Measurements from ENCODE around the gene CHRNA9.
A peak's percentile ranks its signal among the peaks of the same experiment; 100 is the strongest.

CHRNA9 gene

DNA sequence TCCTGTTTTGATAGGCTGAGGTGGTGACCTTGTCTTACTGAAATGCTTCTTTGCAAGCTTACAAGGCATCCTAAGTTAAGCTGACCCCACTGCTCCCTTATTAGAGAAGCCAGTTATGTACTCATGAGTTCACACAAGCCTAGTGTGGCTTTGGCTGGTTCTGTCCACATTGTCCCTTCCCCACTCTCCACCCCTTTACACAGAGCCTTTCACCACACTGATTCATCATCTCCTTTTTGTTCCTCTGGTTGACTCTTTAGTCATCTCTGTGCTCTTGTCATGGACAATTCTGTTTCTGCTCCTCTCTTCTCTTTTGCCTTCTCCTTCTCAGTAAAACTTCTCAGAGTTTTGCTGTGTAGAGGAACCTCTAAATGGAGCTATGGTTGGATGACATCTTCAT lies 4.9 kb downstream of the CHRNA9 start:
- peak; percentile 25 for DNase-seq (ENCODE audit: low read depth)
- H3K4me3 ChIP-seq (ENCODE audit: low read length), result no peak overlapping the region
- TF ChIP-seq, protein P1, sequence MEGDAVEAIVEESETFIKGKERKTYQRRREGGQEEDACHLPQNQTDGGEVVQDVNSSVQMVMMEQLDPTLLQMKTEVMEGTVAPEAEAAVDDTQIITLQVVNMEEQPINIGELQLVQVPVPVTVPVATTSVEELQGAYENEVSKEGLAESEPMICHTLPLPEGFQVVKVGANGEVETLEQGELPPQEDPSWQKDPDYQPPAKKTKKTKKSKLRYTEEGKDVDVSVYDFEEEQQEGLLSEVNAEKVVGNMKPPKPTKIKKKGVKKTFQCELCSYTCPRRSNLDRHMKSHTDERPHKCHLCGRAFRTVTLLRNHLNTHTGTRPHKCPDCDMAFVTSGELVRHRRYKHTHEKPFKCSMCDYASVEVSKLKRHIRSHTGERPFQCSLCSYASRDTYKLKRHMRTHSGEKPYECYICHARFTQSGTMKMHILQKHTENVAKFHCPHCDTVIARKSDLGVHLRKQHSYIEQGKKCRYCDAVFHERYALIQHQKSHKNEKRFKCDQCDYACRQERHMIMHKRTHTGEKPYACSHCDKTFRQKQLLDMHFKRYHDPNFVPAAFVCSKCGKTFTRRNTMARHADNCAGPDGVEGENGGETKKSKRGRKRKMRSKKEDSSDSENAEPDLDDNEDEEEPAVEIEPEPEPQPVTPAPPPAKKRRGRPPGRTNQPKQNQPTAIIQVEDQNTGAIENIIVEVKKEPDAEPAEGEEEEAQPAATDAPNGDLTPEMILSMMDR (conservative IDR thresholded peaks at IDR 0.05; ENCODE audit: low read length), result no peak

DNA sequence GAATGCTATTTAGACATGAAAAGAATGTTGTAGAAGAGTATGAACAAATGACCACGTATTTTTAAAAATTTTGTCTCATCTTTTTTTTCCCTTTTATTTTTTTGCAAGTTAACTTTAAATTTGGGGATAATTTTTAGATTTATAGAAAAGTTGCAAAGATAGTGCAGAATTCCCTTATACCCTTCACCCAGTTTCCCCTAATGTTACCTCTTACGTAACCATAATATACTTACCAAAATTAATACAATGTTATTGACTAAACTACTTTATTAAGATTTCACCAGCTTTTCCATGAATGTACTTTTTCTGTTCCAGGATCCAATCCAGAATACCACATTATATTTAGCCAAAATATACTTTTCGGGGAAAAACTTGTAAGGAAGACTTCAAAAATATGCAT lies 12.3 kb downstream of the CHRNA9 start:
- no peak overlapping the region for H3K4me3 ChIP-seq (ENCODE audit: low read length)
- TF ChIP-seq, protein P1 (conservative IDR thresholded peaks at IDR 0.05; ENCODE audit: low read length), result no peak
- DNase-seq (ENCODE audit: low read depth), result no peak

DNA sequence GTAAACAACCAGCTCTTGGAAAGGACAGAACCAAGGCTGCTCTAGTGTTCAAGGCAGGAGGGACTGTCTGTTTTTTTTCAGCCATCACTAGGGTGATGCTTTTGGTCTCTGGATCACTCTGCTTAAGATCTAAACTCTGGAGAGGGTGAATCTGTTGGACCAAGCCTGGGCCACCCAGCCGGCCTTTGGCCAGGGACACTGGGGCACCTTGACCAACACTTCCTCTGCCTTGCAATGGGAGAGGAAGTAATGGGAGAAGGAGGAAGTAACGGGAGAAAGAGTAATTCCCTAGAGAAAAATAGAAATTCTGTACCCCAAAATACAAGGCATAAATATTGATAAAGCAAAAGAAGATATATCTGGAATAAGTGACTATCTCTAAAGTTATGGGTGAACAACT lies 12.9 kb downstream of the CHRNA9 start:
- no peak overlapping the region for H3K4me3 ChIP-seq (ENCODE audit: low read length)
- TF ChIP-seq, protein P1 (conservative IDR thresholded peaks at IDR 0.05; ENCODE audit: low read length), result no peak
- no peak for DNase-seq (ENCODE audit: low read depth)

DNA sequence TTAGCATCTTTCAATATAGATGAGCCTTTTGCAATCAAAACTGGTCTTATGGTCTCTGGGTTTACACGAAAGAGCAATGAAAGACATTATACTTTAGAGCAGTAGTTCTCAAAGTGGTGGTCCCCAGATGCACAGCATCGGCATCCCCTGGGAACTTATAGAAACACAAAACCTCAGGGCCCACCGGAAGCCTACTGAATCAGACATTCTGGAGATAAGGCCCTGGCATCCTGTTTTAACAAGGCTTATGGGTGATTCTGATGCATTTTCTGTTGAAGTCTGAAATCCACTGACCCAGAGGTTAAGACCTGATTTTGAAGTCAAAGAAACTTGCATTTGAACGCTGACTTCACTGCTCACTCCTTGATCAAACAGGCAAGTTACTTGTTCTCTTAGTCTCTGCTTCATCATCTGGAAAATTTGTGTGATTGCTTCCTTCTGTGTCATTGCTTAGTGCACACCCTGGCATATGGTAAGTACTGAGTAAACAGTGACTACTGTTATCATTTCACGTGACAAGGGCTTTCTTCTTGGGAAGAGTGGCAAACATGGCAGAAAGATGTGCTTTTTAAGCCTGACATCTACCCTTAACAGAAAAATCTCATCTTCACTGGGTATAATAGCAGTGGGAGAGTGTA lies 14.5 kb downstream of the CHRNA9 start:
- TF ChIP-seq, protein P1 (conservative IDR thresholded peaks at IDR 0.05; ENCODE audit: low read length), result no peak
- DNase-seq (ENCODE audit: low read depth), result peak; percentile 41
- H3K4me3 ChIP-seq (ENCODE audit: low read length), result no peak overlapping the region

DNA sequence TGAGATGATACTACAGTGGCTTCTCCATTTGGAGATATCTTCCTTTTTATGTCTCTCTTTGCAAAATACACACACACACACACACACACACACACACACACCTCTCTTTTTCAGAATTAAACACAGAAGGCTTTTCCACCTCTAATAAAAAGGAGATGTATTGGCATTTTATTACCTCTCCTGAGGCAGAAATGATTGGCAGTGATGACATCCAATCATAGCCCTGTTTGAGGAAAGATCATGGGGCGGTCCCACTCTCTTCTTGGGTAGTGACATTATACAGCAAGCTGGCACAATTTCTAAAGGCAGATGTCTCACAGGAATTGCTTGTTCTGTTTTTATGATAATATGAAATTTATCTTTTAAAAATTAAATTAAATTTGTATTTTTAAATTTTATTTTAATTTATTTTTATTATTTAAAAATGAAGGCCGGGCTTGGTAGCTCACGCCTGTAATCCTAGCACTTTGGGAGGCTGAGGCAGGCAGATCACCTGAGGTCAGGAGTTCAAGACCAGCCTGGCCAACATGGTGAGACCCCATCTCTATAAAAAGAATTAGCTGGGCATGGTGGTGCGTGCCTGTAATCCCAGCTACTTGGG lies 15.6 kb downstream of the CHRNA9 start:
- TF ChIP-seq, protein P1 (conservative IDR thresholded peaks at IDR 0.05; ENCODE audit: low read length), result no peak
- no peak overlapping the region for H3K4me3 ChIP-seq (ENCODE audit: low read length)
- no peak for DNase-seq (ENCODE audit: low read depth)

DNA sequence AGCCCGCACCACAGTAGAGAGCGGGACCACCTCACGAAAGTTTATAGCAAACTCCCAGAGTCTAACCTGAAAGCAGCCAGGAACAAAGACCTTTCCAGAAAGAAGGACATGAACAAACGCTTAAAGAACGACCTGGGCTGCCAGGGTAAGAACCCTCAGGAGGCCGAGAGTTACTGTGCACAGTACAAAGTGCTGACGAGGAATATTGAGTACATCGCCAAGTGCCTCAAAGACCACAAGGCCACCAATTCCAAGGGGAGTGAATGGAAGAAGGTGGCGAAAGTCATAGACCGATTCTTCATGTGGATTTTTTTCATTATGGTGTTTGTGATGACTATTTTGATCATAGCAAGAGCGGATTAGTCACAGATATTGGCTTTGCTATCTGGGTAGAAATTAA lies 19.0 kb downstream of the CHRNA9 start:
- TF ChIP-seq, protein P1 (conservative IDR thresholded peaks at IDR 0.05; ENCODE audit: low read length), result no peak
- H3K4me3 ChIP-seq (ENCODE audit: low read length), result no peak overlapping the region
- no peak for DNase-seq (ENCODE audit: low read depth)

DNA sequence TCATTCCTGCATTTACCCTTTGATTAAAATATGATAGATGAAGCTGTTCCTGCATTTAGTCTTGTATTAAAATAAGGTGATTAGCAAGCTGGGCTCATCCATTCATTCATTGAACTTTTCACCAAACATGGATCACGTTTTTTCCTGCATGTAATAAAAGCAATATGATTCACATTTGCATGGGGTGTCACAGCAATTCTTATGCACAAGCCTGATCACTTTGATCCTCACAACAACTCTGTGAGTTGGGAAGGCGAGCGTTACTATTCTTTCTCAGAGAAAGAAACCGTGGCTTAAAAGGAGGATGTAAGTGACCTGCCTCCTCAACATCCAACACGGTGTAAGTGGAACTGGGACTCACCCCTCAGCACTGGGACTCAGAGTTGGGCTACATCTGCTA lies 20.0 kb downstream of the CHRNA9 start:
- DNase-seq (ENCODE audit: low read depth), result no peak
- TF ChIP-seq, protein P1 (conservative IDR thresholded peaks at IDR 0.05; ENCODE audit: low read length), result no peak
- H3K4me3 ChIP-seq (ENCODE audit: low read length), result no peak overlapping the region
